Panc1 (cell line): ENCODE data around the gene BMAL1. TPM values are rescaled to one million over a fixed set of nuclear protein-coding genes. Genes with fewer than 3 reads are reported as not detected.

Experiments used
- ATAC-seq: fragments of 200-7000 bp; cut with Tn5 transposase; 2 replicates; pipeline ENCODE4 v1.9.1; 2020; ENCODE audit warnings: mild to moderate bottlenecking, moderate library complexity
- BruUV-seq: library from RNA; stranded (reverse); fragments of 400-500 nt; replicated peaks from 2 replicates; lab custom pipeline; 2021; lab: Mats Ljungman, UMichigan
- CTCF ChIA-PET: fragments of 300-600 bp; sonication (Branson Sonifier 250); formaldehyde crosslinking; loops from one replicate; lab custom pipeline; 2022; ENCODE audit warnings: antibody characterized with exemption; lab: Charles Lee
- POLR2A ChIA-PET: fragments of 300-600 bp; sonication (Branson Sonifier 250); formaldehyde crosslinking; loops from one replicate; lab custom pipeline; 2022; ENCODE audit warnings: antibody characterized with exemption; lab: Charles Lee
- DNase-seq: peaks from one replicate; pipeline ENCODE4 v3.0.0-alpha.2; 2010; ENCODE audit warnings: low read depth, low spot score
- H3K27ac ChIP-seq: 2 replicates; pipeline ENCODE4 v1.5.1; 2011; ENCODE audit warnings: mild to moderate bottlenecking, low read length, inconsistent platforms
- H3K27me3 ChIP-seq: fragments of 200-500 bp; sonication (Bioruptor generic); 2 replicates; pipeline ENCODE4 v1.6.0; 2014; ENCODE audit warnings: low read length, inconsistent platforms; ENCODE audit not compliant: control insufficient read depth, insufficient read depth
- H3K36me3 ChIP-seq: fragments of 200-500 bp; sonication (Bioruptor generic); 2 replicates; pipeline ENCODE4 v1.5.1; 2014; ENCODE audit warnings: inconsistent platforms, mild to moderate bottlenecking, low read length, moderate library complexity; ENCODE audit not compliant: control insufficient read depth, insufficient read depth
- H3K4me1 ChIP-seq: 2 replicates; pipeline ENCODE4 v1.5.1; 2011; ENCODE audit warnings: inconsistent platforms, mild to moderate bottlenecking, low read length, moderate library complexity; ENCODE audit not compliant: control insufficient read depth, insufficient read depth
- H3K4me3 ChIP-seq, 2 experiments: 2 replicates each; pipeline ENCODE4 v1.5.1; 2011 to 2012; ENCODE audit warnings: low read depth in 2 of 2, low read length in 2 of 2, mild to moderate bottlenecking in 2 of 2, inconsistent platforms in 1 of 2, moderate library complexity in 1 of 2
- H3K9me3 ChIP-seq: fragments of 200-500 bp; sonication (Bioruptor generic); 2 replicates; pipeline ENCODE4 v1.5.1; 2014; ENCODE audit warnings: low read depth, mild to moderate bottlenecking, inconsistent platforms, low read length, moderate library complexity; ENCODE audit not compliant: control insufficient read depth, insufficient read depth
- CTCF ChIP-seq: fragments of 450-650 bp; IDR thresholded peaks from 2 replicates; pipeline ENCODE4 v1.5.1; 2017; ENCODE audit warnings: mild to moderate bottlenecking
- POLR2AphosphoS5 ChIP-seq: IDR thresholded peaks from 2 replicates; pipeline ENCODE4 v1.6.1; 2012; ENCODE audit warnings: mild to moderate bottlenecking, low read depth, low read length, moderate library complexity
- REST ChIP-seq, 2 experiments: IDR thresholded peaks; 2 replicates each; pipeline ENCODE4 v1.6.1; 2011 to 2012; ENCODE audit warnings: low read depth in 2 of 2, control low read depth in 1 of 2, low read length in 1 of 2, mild to moderate bottlenecking in 1 of 2, moderate library complexity in 1 of 2; ENCODE audit not compliant: insufficient read depth in 1 of 2
- SIN3A ChIP-seq: IDR thresholded peaks from 2 replicates; pipeline ENCODE4 v1.6.1; 2012; ENCODE audit warnings: low read depth, mild to moderate bottlenecking, low read length, moderate library complexity, borderline replicate concordance; ENCODE audit not compliant: insufficient read depth
- TCF7L2 ChIP-seq: IDR thresholded peaks from 2 replicates; pipeline ENCODE4 v1.6.1; 2011; ENCODE audit warnings: mild to moderate bottlenecking, low read depth, low read length, inconsistent platforms
- in situ Hi-C: cut with HindIII; loops from 2 replicates; pipeline ENCODE4 v1.10.0; 2016; ENCODE audit warnings: low sequenced_read_pairs, low pct_unique_long_range_greater_than_20kb
- intact Hi-C: fragments of 100-400 bp; cut with micrococcal nuclease; formaldehyde crosslinking; loops from one replicate; pipeline ENCODE4 v1.10.0; 2022; ENCODE audit not compliant: unreplicated experiment
- total RNA-seq: library from RNA; stranded (reverse); gene quantifications from one replicate; pipeline ENCODE4 v1.2.1, GENCODE V29; 2021; ENCODE audit not compliant: unreplicated experiment

BMAL1 gene
- total RNA-seq, 1 experiment from 2014 or later = 9.3 TPM

- no peak for ATAC-seq
- no TSS peak for BruUV-seq
These were observed 35.0 kb upstream of the BMAL1 start for GRCh38 chr11:13242564-13242963.

GRCh38 chr11:13247606-13248296 is 29.8 kb upstream of the BMAL1 start:
- Histone ChIP-seq H3K4me1 (no peaks in the 10 kb centered on the region; the same call in 1 of the 2 replicates), H3K9me3 (no peaks in the 10 kb centered on the region), H3K27me3 (peaks cover 27% of the 10 kb centered on the region), H3K36me3 (no peaks in the 10 kb centered on the region), H3K4me3 (no peak overlapping the region), H3K27ac (no peak overlapping the region)
- in situ Hi-C loops = no loop called here
- DNase-seq = no peak
- intact Hi-C loops = no loop called here
- ChIA-PET POLR2A (no interaction called here), CTCF (interaction anchor here (1.1 kb wide), 1 partner anchor 267 kb away, joined by 4 read pairs; no protein-coding TSS in a partner anchor)
- no peak for ATAC-seq
- BruUV-seq = no TSS peak
- no peak for TF ChIP-seq TCF7L2
- TF ChIP-seq REST (IDR thresholded peaks at IDR 0.05; ENCODE audit: insufficient read depth in 1 of 2, low read depth in 2 of 2, low read length in 1 of 2) = no peak
- TF ChIP-seq POLR2AphosphoS5 = no peak
- no peak for TF ChIP-seq SIN3A
- TF ChIP-seq CTCF = no peak

More at GRCh38 chr11:13242564-13242963, 35.0 kb upstream of the BMAL1 start:
- Histone ChIP-seq H3K36me3 (no peaks in the 10 kb centered on the region), H3K27me3 (peaks cover 32% of the 10 kb centered on the region), H3K9me3 (no peaks in the 10 kb centered on the region), H3K4me3 (no peak overlapping the region), H3K27ac (no peak overlapping the region), H3K4me1 (no peaks in the 10 kb centered on the region; the same call in 1 of the 2 replicates)
- no peak for DNase-seq
- intact Hi-C loops (no loop called here), in situ Hi-C loops (no loop called here)
- CTCF ChIA-PET = no interaction called here
- TF ChIP-seq SIN3A (no peak), REST (IDR thresholded peaks at IDR 0.05; ENCODE audit: insufficient read depth in 1 of 2, low read depth in 2 of 2, low read length in 1 of 2) (no peak), CTCF (no peak)
- POLR2A ChIA-PET = no interaction called here
